Measurements from ENCODE around the gene CCDC194. TPM values are rescaled to one million over a fixed set of nuclear protein-coding genes. Genes with fewer than 3 reads are reported as not detected.

Gene CCDC194
- total RNA-seq, 1 experiment from 2014 or later: 0.37 TPM

DNA sequence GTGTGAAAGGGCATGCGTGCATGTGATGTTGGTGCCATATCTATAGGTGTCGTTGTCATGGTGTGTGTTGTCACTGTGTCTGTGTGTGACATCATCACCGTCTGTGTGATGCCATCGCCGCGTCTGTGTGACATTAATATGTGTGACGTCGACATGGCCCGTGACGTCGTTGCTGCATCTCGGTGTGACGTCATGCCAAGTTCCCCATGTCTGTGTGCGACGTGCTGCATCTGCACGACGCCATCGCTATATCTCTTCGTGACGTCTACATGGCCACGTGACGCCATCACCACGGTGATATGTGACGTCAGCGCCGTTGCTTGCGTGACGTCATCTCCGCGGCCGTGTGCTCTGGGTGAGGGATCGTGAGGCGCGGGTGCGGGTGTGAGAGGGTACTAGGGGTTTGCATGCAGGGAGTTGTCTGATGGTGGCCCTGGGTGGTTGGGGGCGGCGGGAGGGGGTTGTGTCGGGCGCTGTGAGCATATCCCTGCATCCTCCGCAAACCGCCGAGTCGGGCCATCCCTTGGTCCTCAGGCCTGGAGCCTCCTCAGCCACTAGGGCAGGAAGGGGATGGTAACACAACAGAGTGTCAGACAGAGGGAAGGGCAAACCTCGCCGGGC lies 42.1 kb downstream of the CCDC194 start:
- Mint-ChIP-seq H3K27me3 (ENCODE audit: low read depth) (peaks cover 3% of the 10 kb centered on the region; the same call in 1 of the 2 replicates), H3K4me1 (peaks cover 20% of the 10 kb centered on the region), H3K9me3 (no peaks in the 10 kb centered on the region), H3K27ac (peak overlapping the region; percentile 51), H3K36me3 (no peaks in the 10 kb centered on the region), H3K4me3 (no peak overlapping the region)
- TF ChIP-seq ZNF138 (CRISPR knock-in tag; conservative IDR thresholded peaks at IDR 0.05): no peak
- TF ChIP-seq, protein P1, sequence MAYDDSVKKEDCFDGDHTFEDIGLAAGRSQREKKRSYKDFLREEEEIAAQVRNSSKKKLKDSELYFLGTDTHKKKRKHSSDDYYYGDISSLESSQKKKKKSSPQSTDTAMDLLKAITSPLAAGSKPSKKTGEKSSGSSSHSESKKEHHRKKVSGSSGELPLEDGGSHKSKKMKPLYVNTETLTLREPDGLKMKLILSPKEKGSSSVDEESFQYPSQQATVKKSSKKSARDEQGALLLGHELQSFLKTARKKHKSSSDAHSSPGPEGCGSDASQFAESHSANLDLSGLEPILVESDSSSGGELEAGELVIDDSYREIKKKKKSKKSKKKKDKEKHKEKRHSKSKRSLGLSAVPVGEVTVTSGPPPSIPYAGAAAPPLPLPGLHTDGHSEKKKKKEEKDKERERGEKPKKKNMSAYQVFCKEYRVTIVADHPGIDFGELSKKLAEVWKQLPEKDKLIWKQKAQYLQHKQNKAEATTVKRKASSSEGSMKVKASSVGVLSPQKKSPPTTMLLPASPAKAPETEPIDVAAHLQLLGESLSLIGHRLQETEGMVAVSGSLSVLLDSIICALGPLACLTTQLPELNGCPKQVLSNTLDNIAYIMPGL (CRISPR knock-in tag; IDR thresholded peaks at IDR 0.05): no peak
- TF ChIP-seq ZNF416 (CRISPR knock-in tag; IDR thresholded peaks at IDR 0.05): no peak
- no peak for TF ChIP-seq ZNF671 (CRISPR knock-in tag; IDR thresholded peaks at IDR 0.05)
- no peak for TF ChIP-seq OVOL2 (CRISPR knock-in tag; IDR thresholded peaks at IDR 0.05; ENCODE audit: borderline replicate concordance)
- TF ChIP-seq, protein P2, sequence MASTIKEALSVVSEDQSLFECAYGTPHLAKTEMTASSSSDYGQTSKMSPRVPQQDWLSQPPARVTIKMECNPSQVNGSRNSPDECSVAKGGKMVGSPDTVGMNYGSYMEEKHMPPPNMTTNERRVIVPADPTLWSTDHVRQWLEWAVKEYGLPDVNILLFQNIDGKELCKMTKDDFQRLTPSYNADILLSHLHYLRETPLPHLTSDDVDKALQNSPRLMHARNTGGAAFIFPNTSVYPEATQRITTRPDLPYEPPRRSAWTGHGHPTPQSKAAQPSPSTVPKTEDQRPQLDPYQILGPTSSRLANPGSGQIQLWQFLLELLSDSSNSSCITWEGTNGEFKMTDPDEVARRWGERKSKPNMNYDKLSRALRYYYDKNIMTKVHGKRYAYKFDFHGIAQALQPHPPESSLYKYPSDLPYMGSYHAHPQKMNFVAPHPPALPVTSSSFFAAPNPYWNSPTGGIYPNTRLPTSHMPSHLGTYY (CRISPR knock-in tag; IDR thresholded peaks at IDR 0.05): no peak
- TF ChIP-seq, protein P3, sequence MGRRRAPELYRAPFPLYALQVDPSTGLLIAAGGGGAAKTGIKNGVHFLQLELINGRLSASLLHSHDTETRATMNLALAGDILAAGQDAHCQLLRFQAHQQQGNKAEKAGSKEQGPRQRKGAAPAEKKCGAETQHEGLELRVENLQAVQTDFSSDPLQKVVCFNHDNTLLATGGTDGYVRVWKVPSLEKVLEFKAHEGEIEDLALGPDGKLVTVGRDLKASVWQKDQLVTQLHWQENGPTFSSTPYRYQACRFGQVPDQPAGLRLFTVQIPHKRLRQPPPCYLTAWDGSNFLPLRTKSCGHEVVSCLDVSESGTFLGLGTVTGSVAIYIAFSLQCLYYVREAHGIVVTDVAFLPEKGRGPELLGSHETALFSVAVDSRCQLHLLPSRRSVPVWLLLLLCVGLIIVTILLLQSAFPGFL (CRISPR knock-in tag; IDR thresholded peaks at IDR 0.05; ENCODE audit: borderline replicate concordance): no peak
- TF ChIP-seq ZBTB21 (CRISPR knock-in tag; IDR thresholded peaks at IDR 0.05; ENCODE audit: borderline replicate concordance): no peak; the same call in 1 of the 2 replicates
- no peak for TF ChIP-seq ESRRA (CRISPR knock-in tag; IDR thresholded peaks at IDR 0.05; ENCODE audit: borderline replicate concordance)
- TF ChIP-seq, protein P4, sequence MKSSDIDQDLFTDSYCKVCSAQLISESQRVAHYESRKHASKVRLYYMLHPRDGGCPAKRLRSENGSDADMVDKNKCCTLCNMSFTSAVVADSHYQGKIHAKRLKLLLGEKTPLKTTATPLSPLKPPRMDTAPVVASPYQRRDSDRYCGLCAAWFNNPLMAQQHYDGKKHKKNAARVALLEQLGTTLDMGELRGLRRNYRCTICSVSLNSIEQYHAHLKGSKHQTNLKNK (CRISPR knock-in tag; IDR thresholded peaks at IDR 0.05): no peak
- ATAC-seq: no peak
- CTCF ChIA-PET: no interaction called here
- no peak for DNase-seq (ENCODE audit: low spot score)
- POLR2A ChIA-PET: interaction anchor here (1.0 kb wide), 1 partner anchor 18 kb away, joined by 3 read pairs; no protein-coding TSS in a partner anchor

DNA sequence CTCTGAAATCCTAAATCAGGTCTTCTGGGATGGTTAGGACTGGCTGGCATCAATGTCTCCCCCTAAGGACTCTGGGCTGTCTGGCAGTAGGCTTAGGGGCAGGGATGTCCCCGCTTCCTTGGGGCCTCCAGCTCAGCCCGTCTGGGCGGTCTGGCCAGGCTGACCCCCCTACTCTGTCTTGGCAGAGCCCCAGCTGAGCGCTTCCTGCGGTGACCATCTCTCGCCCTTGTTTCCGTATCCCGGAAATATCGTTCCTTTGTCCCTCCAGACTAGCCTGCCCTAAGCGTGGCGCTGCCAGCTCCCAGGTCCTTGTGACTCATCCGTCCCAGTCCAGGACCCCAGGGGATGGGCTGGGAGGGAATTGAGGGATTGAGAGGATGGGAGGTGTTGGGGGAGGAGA lies 45.3 kb downstream of the CCDC194 start:
- Mint-ChIP-seq H3K4me1 (peaks cover 23% of the 10 kb centered on the region), H3K27ac (no peak overlapping the region), H3K27me3 (ENCODE audit: low read depth) (peaks cover 3% of the 10 kb centered on the region; the same call in 1 of the 2 replicates), H3K4me3 (peak overlapping the region; percentile 45), H3K9me3 (no peaks in the 10 kb centered on the region), H3K36me3 (peaks cover 4% of the 10 kb centered on the region; the same call in 1 of the 2 replicates)
- DNase-seq (ENCODE audit: low spot score) (peak; percentile 54), ATAC-seq (peak; percentile 74)
- ChIA-PET CTCF (interaction anchor here (0.9 to 3.0 kb wide), 6 partner anchors 9 to 55 kb away, joined by 3 to 21 read pairs (median 7); partner anchors contain the start of gene ANO8), POLR2A (interaction anchor here (0.6 to 0.9 kb wide), 3 partner anchors 9 to 87 kb away, joined by 3 read pairs; no protein-coding TSS in a partner anchor)
- TF ChIP-seq ZNF423 (CRISPR knock-in tag; IDR thresholded peaks at IDR 0.05): peak; percentile 61
- peak; percentile 75; the same call in 1 of the 2 replicates for TF ChIP-seq ETV6 (CRISPR knock-in tag; IDR thresholded peaks at IDR 0.05)
- TF ChIP-seq NFATC4 (CRISPR knock-in tag; IDR thresholded peaks at IDR 0.05): no peak
- no peak for TF ChIP-seq KAT7 (CRISPR knock-in tag; IDR thresholded peaks at IDR 0.05; ENCODE audit: borderline replicate concordance)
- TF ChIP-seq SOX15 (CRISPR knock-in tag; IDR thresholded peaks at IDR 0.05): no peak
- TF ChIP-seq FOXJ3 (CRISPR knock-in tag; IDR thresholded peaks at IDR 0.05; ENCODE audit: borderline replicate concordance): no peak

DNA sequence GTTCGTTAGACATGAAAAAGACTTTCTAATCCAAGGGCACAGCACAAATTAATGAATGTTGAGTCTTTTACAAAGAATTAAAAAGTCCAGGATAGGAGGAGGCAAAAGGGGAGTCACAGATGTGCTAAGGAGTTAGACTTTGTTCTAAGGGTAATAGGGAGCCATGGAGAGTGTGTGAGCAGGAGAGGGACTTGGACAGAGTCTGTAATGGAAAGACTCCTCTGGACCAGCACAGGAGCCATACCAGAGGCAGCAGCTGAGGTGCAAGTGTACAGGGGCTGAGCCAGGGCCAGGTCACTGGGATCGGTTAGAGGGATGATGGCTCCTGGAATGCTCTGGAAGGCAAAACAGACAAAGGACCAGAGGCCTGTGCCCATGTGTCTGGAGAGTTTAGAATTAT lies 46.1 kb downstream of the CCDC194 start:
- DNase-seq (ENCODE audit: low spot score): no peak
- POLR2A ChIA-PET: interaction anchor here (0.9 kb wide), 1 partner anchor 45 kb away, joined by 3 read pairs; no protein-coding TSS in a partner anchor
- H3K27me3 Mint-ChIP-seq (ENCODE audit: low read depth): peaks cover 3% of the 10 kb centered on the region; the same call in 1 of the 2 replicates
- no peak overlapping the region for H3K4me3 Mint-ChIP-seq
- peaks cover 18% of the 10 kb centered on the region for H3K4me1 Mint-ChIP-seq
- H3K27ac Mint-ChIP-seq: peak overlapping the region; percentile 8; the same call in 1 of the 2 replicates
- H3K36me3 Mint-ChIP-seq: peaks cover 4% of the 10 kb centered on the region; the same call in 1 of the 2 replicates
- CTCF ChIA-PET: interaction anchor here (2.2 to 4.4 kb wide), 3 partner anchors 14 to 42 kb away, joined by 17 to 21 read pairs (median 19); partner anchors contain the start of gene ANO8
- H3K9me3 Mint-ChIP-seq: no peaks in the 10 kb centered on the region
- ATAC-seq: no peak
- TF ChIP-seq, protein P5, sequence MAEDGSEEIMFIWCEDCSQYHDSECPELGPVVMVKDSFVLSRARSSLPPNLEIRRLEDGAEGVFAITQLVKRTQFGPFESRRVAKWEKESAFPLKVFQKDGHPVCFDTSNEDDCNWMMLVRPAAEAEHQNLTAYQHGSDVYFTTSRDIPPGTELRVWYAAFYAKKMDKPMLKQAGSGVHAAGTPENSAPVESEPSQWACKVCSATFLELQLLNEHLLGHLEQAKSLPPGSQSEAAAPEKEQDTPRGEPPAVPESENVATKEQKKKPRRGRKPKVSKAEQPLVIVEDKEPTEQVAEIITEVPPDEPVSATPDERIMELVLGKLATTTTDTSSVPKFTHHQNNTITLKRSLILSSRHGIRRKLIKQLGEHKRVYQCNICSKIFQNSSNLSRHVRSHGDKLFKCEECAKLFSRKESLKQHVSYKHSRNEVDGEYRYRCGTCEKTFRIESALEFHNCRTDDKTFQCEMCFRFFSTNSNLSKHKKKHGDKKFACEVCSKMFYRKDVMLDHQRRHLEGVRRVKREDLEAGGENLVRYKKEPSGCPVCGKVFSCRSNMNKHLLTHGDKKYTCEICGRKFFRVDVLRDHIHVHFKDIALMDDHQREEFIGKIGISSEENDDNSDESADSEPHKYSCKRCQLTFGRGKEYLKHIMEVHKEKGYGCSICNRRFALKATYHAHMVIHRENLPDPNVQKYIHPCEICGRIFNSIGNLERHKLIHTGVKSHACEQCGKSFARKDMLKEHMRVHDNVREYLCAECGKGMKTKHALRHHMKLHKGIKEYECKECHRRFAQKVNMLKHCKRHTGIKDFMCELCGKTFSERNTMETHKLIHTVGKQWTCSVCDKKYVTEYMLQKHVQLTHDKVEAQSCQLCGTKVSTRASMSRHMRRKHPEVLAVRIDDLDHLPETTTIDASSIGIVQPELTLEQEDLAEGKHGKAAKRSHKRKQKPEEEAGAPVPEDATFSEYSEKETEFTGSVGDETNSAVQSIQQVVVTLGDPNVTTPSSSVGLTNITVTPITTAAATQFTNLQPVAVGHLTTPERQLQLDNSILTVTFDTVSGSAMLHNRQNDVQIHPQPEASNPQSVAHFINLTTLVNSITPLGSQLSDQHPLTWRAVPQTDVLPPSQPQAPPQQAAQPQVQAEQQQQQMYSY (CRISPR knock-in tag; IDR thresholded peaks at IDR 0.05): no peak
- TF ChIP-seq EMX1 (CRISPR knock-in tag; IDR thresholded peaks at IDR 0.05): no peak
- TF ChIP-seq ELF4 (CRISPR knock-in tag; IDR thresholded peaks at IDR 0.05; ENCODE audit: low read depth): no peak
- no peak for TF ChIP-seq RELA (CRISPR knock-in tag; IDR thresholded peaks at IDR 0.05; ENCODE audit: borderline replicate concordance)
- no peak for TF ChIP-seq ZNF416 (CRISPR knock-in tag; IDR thresholded peaks at IDR 0.05)
- no peak for TF ChIP-seq CREM (CRISPR knock-in tag; IDR thresholded peaks at IDR 0.05)
- no peak for TF ChIP-seq ZNF317 (CRISPR knock-in tag; IDR thresholded peaks at IDR 0.05; ENCODE audit: borderline replicate concordance, low read depth)
- no peak for TF ChIP-seq SMAD4 (CRISPR knock-in tag; IDR thresholded peaks at IDR 0.05)
- TF ChIP-seq ZNF138 (CRISPR knock-in tag; conservative IDR thresholded peaks at IDR 0.05): no peak
